Kidney epithelial cell (primary cell): ENCODE measurements around the gene CDKL4. TPM values are rescaled to one million over a fixed set of nuclear protein-coding genes. Genes with fewer than 3 reads are reported as not detected.

Experiments used
- DNase-seq: peaks from one replicate; pipeline ENCODE4 v3.0.0-alpha.2; 2010; ENCODE audit warnings: low read depth
- H3K27me3 ChIP-seq: 2 replicates; pipeline ENCODE4 v1.6.0; 2011; ENCODE audit warnings: low read length; ENCODE audit not compliant: control insufficient read depth, insufficient read depth
- H3K36me3 ChIP-seq: 2 replicates; pipeline ENCODE4 v1.5.1; 2011; ENCODE audit warnings: low read length; ENCODE audit not compliant: control insufficient read depth, insufficient read depth
- H3K4me3 ChIP-seq: 2 replicates; pipeline ENCODE4 v1.5.1; 2011; ENCODE audit warnings: low read depth, mild to moderate bottlenecking, control low read depth, low read length
- CTCF ChIP-seq: IDR thresholded peaks from 2 replicates; pipeline ENCODE4 v1.5.1; 2011; ENCODE audit warnings: mild to moderate bottlenecking, moderate library complexity, low read length, control low read depth, inconsistent platforms; ENCODE audit not compliant: insufficient read depth, poor library complexity, severe bottlenecking
- total RNA-seq: library from RNA; depleted of rRNA; stranded (reverse); fragments of >200 nt; gene quantifications from 2 replicates; pipeline ENCODE4 v1.2.3, GENCODE V29; 2015

Gene CDKL4
- total RNA-seq, 1 donor from 2014 or later, result 1.2 TPM

GRCh38 chr2:39227628-39228412 lies 15.9 kb downstream of the CDKL4 start:
- H3K27me3 ChIP-seq, result no peaks in the 10 kb centered on the region
- peak; percentile 89 for TF ChIP-seq CTCF

DNA sequence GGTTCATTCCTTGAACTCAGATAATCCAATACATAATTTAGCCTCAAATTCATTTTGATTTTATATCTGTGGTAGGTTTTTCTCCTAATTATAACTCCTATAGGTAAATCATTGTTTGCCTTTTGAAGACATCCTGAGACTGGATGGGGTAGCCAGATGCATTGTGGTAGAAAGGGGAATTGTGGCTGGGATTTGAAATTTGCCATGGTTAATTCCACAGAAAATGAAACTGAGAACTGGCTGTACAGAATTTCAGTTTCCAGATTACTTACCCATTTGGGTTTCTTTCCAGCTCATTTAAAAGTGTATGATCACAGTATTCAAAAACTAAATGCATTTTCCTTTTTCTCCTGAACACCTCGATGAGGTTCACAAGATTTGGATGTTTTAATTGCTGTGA lies 18.2 kb downstream of the CDKL4 start:
- no peak for DNase-seq
- Histone ChIP-seq H3K27me3 (no peaks in the 10 kb centered on the region), H3K36me3 (no peaks in the 10 kb centered on the region), H3K4me3 (no peak overlapping the region)
- no peak for TF ChIP-seq CTCF

More at GRCh38 chr2:39227628-39228412, 15.9 kb downstream of the CDKL4 start:
- Histone ChIP-seq H3K4me3 (no peak overlapping the region), H3K36me3 (no peaks in the 10 kb centered on the region)
- DNase-seq, result peak; percentile 19

GRCh38 chr2:39223909-39224308 lies 19.9 kb downstream of the CDKL4 start:
- DNase-seq, result no peak
- TF ChIP-seq CTCF, result no peak
- Histone ChIP-seq H3K4me3 (no peak overlapping the region), H3K36me3 (no peaks in the 10 kb centered on the region), H3K27me3 (no peaks in the 10 kb centered on the region)

DNA sequence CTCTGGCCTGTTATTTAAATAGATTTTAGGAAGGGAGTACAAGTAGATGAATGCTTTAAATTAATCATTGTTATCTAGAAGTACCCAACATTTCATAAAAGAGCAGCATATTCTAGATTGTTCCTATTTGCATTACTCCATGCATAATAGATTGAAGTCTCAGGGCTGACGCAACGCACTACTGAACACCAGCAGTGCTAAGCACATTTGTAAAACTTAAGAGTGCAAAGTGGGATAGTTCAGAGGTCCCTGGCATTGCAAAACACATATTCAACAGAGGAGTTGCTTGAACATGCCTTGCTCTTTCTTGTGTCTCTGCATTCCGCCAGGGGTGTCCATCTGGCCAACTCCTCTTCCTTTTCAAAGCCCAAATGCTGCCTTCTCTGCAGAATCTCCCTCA lies 22.3 kb downstream of the CDKL4 start:
- DNase-seq, result no peak
- TF ChIP-seq CTCF, result no peak
- Histone ChIP-seq H3K4me3 (no peak overlapping the region), H3K36me3 (no peaks in the 10 kb centered on the region), H3K27me3 (no peaks in the 10 kb centered on the region)

DNA sequence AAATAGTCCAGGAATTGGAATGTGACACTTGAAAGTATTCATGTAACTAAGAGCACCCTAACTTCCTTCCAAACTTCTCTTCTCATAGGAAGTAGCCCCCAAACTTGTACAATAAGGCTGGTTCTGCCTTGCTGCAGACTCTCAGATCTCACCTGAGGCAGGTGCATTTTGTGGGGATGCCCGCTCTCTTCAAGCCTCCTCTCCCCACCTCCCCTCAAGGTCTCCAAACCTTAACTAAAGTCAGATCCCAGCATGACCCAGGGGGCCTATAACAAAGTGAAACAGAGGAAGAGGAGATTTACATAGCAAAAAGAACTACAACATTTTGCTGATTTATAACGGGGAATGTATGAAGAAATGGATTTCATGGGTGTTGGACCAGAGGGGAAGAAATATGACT lies 23.6 kb downstream of the CDKL4 start:
- Histone ChIP-seq H3K4me3 (no peak overlapping the region), H3K36me3 (no peaks in the 10 kb centered on the region), H3K27me3 (no peaks in the 10 kb centered on the region)
- TF ChIP-seq CTCF, result no peak
- DNase-seq, result no peak

- no peak for TF ChIP-seq CTCF
- DNase-seq, result no peak
- H3K4me3 ChIP-seq, result no peak overlapping the region
- no peaks in the 10 kb centered on the region for H3K27me3 ChIP-seq
- no peaks in the 10 kb centered on the region for H3K36me3 ChIP-seq
Measured at GRCh38 chr2:39218391-39218790, 25.4 kb downstream of the CDKL4 start.
